ENCODE data around the gene NOC3L. TPM values are rescaled to one million over a fixed set of nuclear protein-coding genes. Genes with fewer than 3 reads are reported as not detected.

NOC3L gene
- total and polyA plus RNA-seq, 2 donors (not counting 1 experiment from before 2014, with no cell fraction given): 10.2 to 42.0 TPM

- no peak overlapping the region for H3K4me3 Mint-ChIP-seq
- Histone ChIP-seq H3K9ac (ENCODE audit: low read length) (no peak overlapping the region), H3K27me3 (replicated peaks in 1 of 4; ENCODE audit: control extremely low read depth in 1 of 4, control insufficient read depth in 3 of 4, insufficient read depth in 4 of 4, low read length in 3 of 4) (peaks cover 0 to 9% (median 5%) of the 10 kb centered on the region in 4 experiments), H3K9me3 (ENCODE audit: control extremely low read depth in 1 of 3, control insufficient read depth in 2 of 3, insufficient read depth in 1 of 3, low read length in 2 of 3) (no peaks in the 10 kb centered on the region), H2AFZ (ENCODE audit: insufficient read depth, low read depth, low read length, poor library complexity, severe bottlenecking) (no peak overlapping the region), H3K4me3 (ENCODE audit: control extremely low read depth in 1 of 5, extremely low read depth in 1 of 5, insufficient read depth in 1 of 5, low read depth in 2 of 5, low read length in 4 of 5) (no peak overlapping the region), H3K4me1 (ENCODE audit: control insufficient read depth in 2 of 2, insufficient read depth in 2 of 2, low read length in 2 of 2) (peaks cover 12 to 15% of the 10 kb centered on the region in 2 donors), H4K20me1 (ENCODE audit: control insufficient read depth, insufficient read depth, low read length, poor library complexity, severe bottlenecking) (no peaks in the 10 kb centered on the region), H3K79me2 (ENCODE audit: control insufficient read depth, insufficient read depth, low read length) (peaks cover 11% of the 10 kb centered on the region), H3K4me2 (replicated peaks; ENCODE audit: low read depth, low read length, poor library complexity, severe bottlenecking) (no peak overlapping the region), H3K36me3 (replicated peaks in 1 of 2; ENCODE audit: control extremely low read depth in 1 of 2, control insufficient read depth in 1 of 2, extremely low read depth in 1 of 2, insufficient read depth in 2 of 2, low read length in 1 of 2) (no peaks in the 10 kb centered on the region), H3K27ac (ENCODE audit: low read length in 2 of 2) (no peak overlapping the region)
- H3K27me3 Mint-ChIP-seq: peaks cover 22% of the 10 kb centered on the region
- intact Hi-C loops (cut with micrococcal nuclease): no loop called here
- DNase-seq: no peak
- no CpG with 5 or more reads among the region's 3 CpGs for WGBS (ENCODE audit: insufficient coverage)
- TF ChIP-seq, protein P1, sequence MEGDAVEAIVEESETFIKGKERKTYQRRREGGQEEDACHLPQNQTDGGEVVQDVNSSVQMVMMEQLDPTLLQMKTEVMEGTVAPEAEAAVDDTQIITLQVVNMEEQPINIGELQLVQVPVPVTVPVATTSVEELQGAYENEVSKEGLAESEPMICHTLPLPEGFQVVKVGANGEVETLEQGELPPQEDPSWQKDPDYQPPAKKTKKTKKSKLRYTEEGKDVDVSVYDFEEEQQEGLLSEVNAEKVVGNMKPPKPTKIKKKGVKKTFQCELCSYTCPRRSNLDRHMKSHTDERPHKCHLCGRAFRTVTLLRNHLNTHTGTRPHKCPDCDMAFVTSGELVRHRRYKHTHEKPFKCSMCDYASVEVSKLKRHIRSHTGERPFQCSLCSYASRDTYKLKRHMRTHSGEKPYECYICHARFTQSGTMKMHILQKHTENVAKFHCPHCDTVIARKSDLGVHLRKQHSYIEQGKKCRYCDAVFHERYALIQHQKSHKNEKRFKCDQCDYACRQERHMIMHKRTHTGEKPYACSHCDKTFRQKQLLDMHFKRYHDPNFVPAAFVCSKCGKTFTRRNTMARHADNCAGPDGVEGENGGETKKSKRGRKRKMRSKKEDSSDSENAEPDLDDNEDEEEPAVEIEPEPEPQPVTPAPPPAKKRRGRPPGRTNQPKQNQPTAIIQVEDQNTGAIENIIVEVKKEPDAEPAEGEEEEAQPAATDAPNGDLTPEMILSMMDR (IDR thresholded peaks at IDR 0.05): no peak
- TF ChIP-seq EZH2 (IDR thresholded peaks at IDR 0.05; ENCODE audit: borderline replicate concordance, insufficient read depth, low read depth, low read length, poor library complexity, severe bottlenecking): no peak
- no peaks in the 10 kb centered on the region for H3K9me3 Mint-ChIP-seq (ENCODE audit: insufficient read depth)
- POLR2A ChIA-PET: no interaction called here
- CTCF ChIA-PET: interaction anchor here (1.4 to 1.7 kb wide), 2 partner anchors 10 to 54 kb away, joined by 3 to 5 read pairs; no protein-coding TSS in a partner anchor
- no peak overlapping the region for H3K27ac Mint-ChIP-seq
- peaks cover 20% of the 10 kb centered on the region for H3K4me1 Mint-ChIP-seq
- ATAC-seq (ENCODE audit: low read depth): no peak
Observed at GRCh38 chr10:94366382-94366781, 3.6 kb upstream of the NOC3L start.

GRCh38 chr10:94364482-94364881 is 1.7 kb upstream of the NOC3L start:
- H3K4me1 ChIP-seq (ENCODE audit: control insufficient read depth in 2 of 2, insufficient read depth in 2 of 2, low read length in 2 of 2): peaks cover 16 to 18% of the 10 kb centered on the region in 2 donors
- peaks cover 0 to 7% (median 2%) of the 10 kb centered on the region in 4 experiments for H3K27me3 ChIP-seq (replicated peaks in 1 of 4; ENCODE audit: control extremely low read depth in 1 of 4, control insufficient read depth in 3 of 4, insufficient read depth in 4 of 4, low read length in 3 of 4)
- peaks cover 15% of the 10 kb centered on the region for H3K27me3 Mint-ChIP-seq
- no peaks in the 10 kb centered on the region for H3K9me3 ChIP-seq (ENCODE audit: control extremely low read depth in 1 of 3, control insufficient read depth in 2 of 3, insufficient read depth in 1 of 3, low read length in 2 of 3)
- no peaks in the 10 kb centered on the region for H3K9me3 Mint-ChIP-seq (ENCODE audit: insufficient read depth)
- ChIA-PET POLR2A (no interaction called here), CTCF (no interaction called here)
- TF ChIP-seq, protein P1 (IDR thresholded peaks at IDR 0.05): no peak
- no peak for TF ChIP-seq EZH2 (IDR thresholded peaks at IDR 0.05; ENCODE audit: borderline replicate concordance, insufficient read depth, low read depth, low read length, poor library complexity, severe bottlenecking)
- H3K4me1 Mint-ChIP-seq: peaks cover 31% of the 10 kb centered on the region
- intact Hi-C loops (cut with micrococcal nuclease): no loop called here
- no peak overlapping the region for H3K27ac Mint-ChIP-seq
- WGBS (ENCODE audit: insufficient coverage): 92% methylated on average over 1 of the region's 1 CpG
- no peak for DNase-seq
- no peaks in the 10 kb centered on the region for H4K20me1 ChIP-seq (ENCODE audit: control insufficient read depth, insufficient read depth, low read length, poor library complexity, severe bottlenecking)
- ATAC-seq (ENCODE audit: low read depth): no peak
- no peak overlapping the region for H3K9ac ChIP-seq (ENCODE audit: low read length)
- H3K27ac ChIP-seq (ENCODE audit: low read length in 2 of 2): no peak overlapping the region
- H3K79me2 ChIP-seq (ENCODE audit: control insufficient read depth, insufficient read depth, low read length): peaks cover 20% of the 10 kb centered on the region
- peak overlapping the region; percentile 51 for H3K4me3 Mint-ChIP-seq
- no peak overlapping the region for H3K4me3 ChIP-seq (ENCODE audit: control extremely low read depth in 1 of 5, extremely low read depth in 1 of 5, insufficient read depth in 1 of 5, low read depth in 2 of 5, low read length in 4 of 5)
- no peak overlapping the region for H3K4me2 ChIP-seq (replicated peaks; ENCODE audit: low read depth, low read length, poor library complexity, severe bottlenecking)
- no peak overlapping the region for H2AFZ ChIP-seq (ENCODE audit: insufficient read depth, low read depth, low read length, poor library complexity, severe bottlenecking)
- H3K36me3 ChIP-seq (replicated peaks in 1 of 2; ENCODE audit: control extremely low read depth in 1 of 2, control insufficient read depth in 1 of 2, extremely low read depth in 1 of 2, insufficient read depth in 2 of 2, low read length in 1 of 2): no peaks in the 10 kb centered on the region

Measured in B cell (primary cell).